Right lobe of liver (tissue), 4 donors: ENCODE data around the gene C1QTNF6.

Source experiments
- CTCF ChIP-seq, 4 donors: fragments of 200-600 bp in 3 of 4; fragments of 450-650 bp in 1 of 4; IDR thresholded peaks; one replicate each; pipeline versions ENCODE4 v1.5.1 to v1.8.0; 2016 to 2022; ENCODE audit warnings: antibody characterized with exemption in 4 of 4, mild to moderate bottlenecking in 2 of 4
- POLR2A ChIP-seq: fragments of 450-650 bp; IDR thresholded peaks from one replicate; pipeline ENCODE4 v1.6.1; 2017; ENCODE audit warnings: antibody characterized with exemption, mild to moderate bottlenecking
- donor health status: DM: no; HTN: no; CAD: no.
- donor health status: DM: no; HTN: no; CAD: no.
- donor health status: DM: no; HTN: yes; CAD: no.

- TF ChIP-seq POLR2A = no peak
- TF ChIP-seq CTCF (IDR thresholded peaks at IDR 0.05) = no peak
Observed at GRCh38 chr22:37215890-37216289, 27.8 kb upstream of the C1QTNF6 start.
